K562 (cell line): Measurements from ENCODE around the gene KCTD12.

Experiments
- ADNP ChIP-seq: fragments of 200-800 bp; sonication (Bioruptor generic); IDR thresholded peaks from 2 replicates; pipeline ENCODE4 v1.6.1; 2016; ENCODE audit warnings: missing genetic modification characterization, missing compliant biosample characterization
- CTCF ChIP-seq, 3 experiments: IDR thresholded peaks in 2 of 3; conservative IDR thresholded peaks in 1 of 3; 2 replicates each; pipeline ENCODE4 v1.5.1; 2011 to 2012; ENCODE audit warnings: low read length in 3 of 3, mild to moderate bottlenecking in 3 of 3, control low read depth in 2 of 3, improper control_type of control experiment in 1 of 3, inconsistent platforms in 1 of 3, low read depth in 1 of 3, mixed read lengths in 1 of 3, moderate library complexity in 1 of 3; ENCODE audit not compliant: insufficient read depth in 2 of 3
- POLR2A ChIP-seq: fragments of 450-650 bp; conservative IDR thresholded peaks from 2 replicates; pipeline ENCODE4 v1.6.1; 2016
- POLR2G ChIP-seq: fragments of 200-400 bp; formaldehyde crosslinking; IDR thresholded peaks from 2 replicates; pipeline ENCODE4 v1.6.1; 2017; ENCODE audit warnings: low read depth, mild to moderate bottlenecking, antibody characterized with exemption, low read length, moderate library complexity
- TEAD4 ChIP-seq, 2 experiments: sonication (generic) in 1 of 2; formaldehyde crosslinking in 1 of 2; IDR thresholded peaks; 2 replicates each; pipeline versions ENCODE4 v1.6.1 to v1.8.0; 2012 to 2022; ENCODE audit warnings: borderline replicate concordance in 1 of 2, inconsistent platforms in 1 of 2, low read length in 1 of 2, mild to moderate bottlenecking in 1 of 2, missing genetic modification reagents in 1 of 2
- ZFX ChIP-seq: sonication (generic); formaldehyde crosslinking; IDR thresholded peaks from 2 replicates; pipeline ENCODE4 v1.8.0; 2022; ENCODE audit warnings: mild to moderate bottlenecking, missing genetic modification reagents, moderate library complexity
- ZNF280B ChIP-seq: fragments of 250-450 bp; sonication (Bioruptor Pico); IDR thresholded peaks from 2 replicates; pipeline ENCODE4 v1.5.1; 2021; ENCODE audit warnings: mild to moderate bottlenecking

GRCh38 chr13:76921516-76921915 is 35.3 kb upstream of the KCTD12 start:
- no peak for TF ChIP-seq POLR2A
- no peak for TF ChIP-seq ADNP (tag)
- no peak for TF ChIP-seq CTCF (IDR thresholded peaks at IDR 0.05 in 2 of 3, conservative IDR thresholded peaks at IDR 0.05 in 1 of 3; ENCODE audit: insufficient read depth in 2 of 3, low read depth in 1 of 3, low read length in 3 of 3)
- TF ChIP-seq POLR2G: no peak
- TF ChIP-seq ZNF280B (CRISPR knock-in tag): no peak
- no peak for TF ChIP-seq ZFX
- no peak for TF ChIP-seq TEAD4 (IDR thresholded peaks at IDR 0.05; ENCODE audit: low read length)
- TF ChIP-seq TEAD4 (CRISPR knock-in tag; IDR thresholded peaks at IDR 0.05; ENCODE audit: borderline replicate concordance): no peak
